Measurements from ENCODE around the gene VSTM4.

- no peak for TF ChIP-seq CTCF (IDR thresholded peaks at IDR 0.05)
- no peak for TF ChIP-seq POLR2AphosphoS5 (IDR thresholded peaks at IDR 0.05)
- no peak for TF ChIP-seq POLR2A (IDR thresholded peaks at IDR 0.05)
Measured at GRCh38 chr10:49118430-49119074, 3.2 kb upstream of the VSTM4 start.

All from suprapubic skin (tissue), 4 donors.